HG02970 (cell line): ENCODE data around the gene DCK.
A peak's percentile ranks its signal among the peaks of the same experiment; 100 is the strongest.

Experiments
- ATAC-seq: cut with Tn5 transposase; IDR thresholded peaks from one replicate; pipeline ENCODE4 v1.9.1; 2021; ENCODE audit warnings: mild to moderate bottlenecking, moderate library complexity, moderate number of reproducible peaks; ENCODE audit not compliant: unreplicated experiment, low FRiP score

DCK gene

DNA sequence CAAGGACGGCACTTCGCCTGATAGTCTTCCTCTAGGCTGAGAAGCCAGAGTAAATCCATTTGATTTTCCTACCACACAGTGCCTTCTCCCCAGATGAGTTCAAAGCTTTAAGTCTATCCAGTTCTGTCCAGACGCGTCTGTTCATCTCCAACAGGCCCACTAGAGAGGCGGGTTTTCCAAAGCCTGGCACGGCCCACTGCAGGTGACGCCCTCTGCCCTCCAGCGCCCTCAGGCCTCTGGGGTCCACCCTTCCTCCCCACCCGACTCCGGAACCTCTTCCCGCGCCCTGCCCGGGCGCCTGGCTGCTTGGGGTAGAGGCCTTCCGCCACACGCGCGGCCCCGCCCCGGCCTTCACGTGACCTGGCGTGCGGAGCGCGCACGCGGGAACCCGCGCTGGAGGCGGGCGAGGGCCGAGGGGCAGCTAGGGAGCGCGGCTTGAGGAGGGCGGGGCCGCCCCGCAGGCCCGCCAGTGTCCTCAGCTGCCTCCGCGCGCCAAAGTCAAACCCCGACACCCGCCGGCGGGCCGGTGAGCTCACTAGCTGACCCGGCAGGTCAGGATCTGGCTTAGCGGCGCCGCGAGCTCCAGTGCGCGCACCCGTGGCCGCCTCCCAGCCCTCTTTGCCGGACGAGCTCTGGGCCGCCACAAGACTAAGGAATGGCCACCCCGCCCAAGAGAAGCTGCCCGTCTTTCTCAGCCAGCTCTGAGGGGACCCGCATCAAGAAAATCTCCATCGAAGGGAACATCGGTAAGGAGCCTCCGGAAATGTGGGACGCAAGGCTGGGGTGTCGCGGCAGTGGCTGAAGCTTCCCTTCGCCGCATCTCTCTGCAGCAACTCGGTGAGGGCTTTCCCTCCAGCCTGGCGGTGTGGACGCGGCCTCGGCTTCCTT is at the start of gene DCK:
Gene DCK (plus strand): TSS at position 469 of the 888 bp plus-strand sequence. CDS start 187 bp downstream, at position 656.
- peak; percentile 85 for ATAC-seq

DNA sequence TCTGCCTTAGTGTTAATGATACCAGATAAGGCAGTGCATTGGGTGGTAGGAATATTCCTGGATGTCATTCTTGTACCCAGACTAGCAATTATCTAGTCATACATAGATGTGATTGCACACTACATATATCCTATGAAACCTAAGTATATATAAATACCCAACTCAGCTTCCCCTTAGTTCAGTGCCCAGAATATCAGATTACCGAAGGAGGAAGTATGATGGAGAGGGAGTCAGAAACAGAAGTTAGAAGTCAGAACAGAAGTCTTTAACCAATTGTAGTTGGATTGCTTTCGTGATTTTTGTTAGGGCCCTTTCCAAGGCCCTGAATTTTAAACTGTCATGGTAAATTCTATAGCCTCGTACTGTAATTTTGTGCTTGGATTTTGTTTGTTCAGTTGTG is 48.4 kb upstream of the DCK start:
- ATAC-seq: no peak

DNA sequence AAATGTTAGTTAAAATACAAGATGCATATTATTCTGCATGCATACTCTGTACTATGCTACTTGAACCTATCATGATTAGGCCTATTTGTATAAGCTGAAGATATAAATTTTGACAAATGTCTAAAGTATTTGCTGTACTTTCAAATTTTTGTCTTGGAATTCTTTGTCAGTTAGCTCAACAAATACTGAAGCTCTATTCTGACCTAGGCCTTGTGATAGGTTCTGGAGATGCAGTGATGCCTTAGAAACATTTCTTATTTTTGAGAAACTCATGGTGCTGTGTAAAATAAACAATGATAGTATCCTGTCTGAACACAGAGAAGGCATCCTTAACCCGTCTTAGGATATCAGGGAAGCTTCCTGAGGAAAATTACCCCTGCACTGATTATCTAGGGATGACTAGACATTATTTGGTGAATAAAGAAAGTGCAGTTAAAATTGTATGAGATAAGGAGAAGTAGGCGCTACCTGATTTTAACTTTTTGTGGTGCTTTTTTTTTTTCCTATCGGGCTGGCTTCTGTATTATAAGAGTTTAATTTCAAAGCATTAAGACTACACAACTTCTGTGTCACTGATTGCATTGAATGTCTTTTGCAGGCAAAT is 47.9 kb upstream of the DCK start:
- ATAC-seq: no peak

DNA sequence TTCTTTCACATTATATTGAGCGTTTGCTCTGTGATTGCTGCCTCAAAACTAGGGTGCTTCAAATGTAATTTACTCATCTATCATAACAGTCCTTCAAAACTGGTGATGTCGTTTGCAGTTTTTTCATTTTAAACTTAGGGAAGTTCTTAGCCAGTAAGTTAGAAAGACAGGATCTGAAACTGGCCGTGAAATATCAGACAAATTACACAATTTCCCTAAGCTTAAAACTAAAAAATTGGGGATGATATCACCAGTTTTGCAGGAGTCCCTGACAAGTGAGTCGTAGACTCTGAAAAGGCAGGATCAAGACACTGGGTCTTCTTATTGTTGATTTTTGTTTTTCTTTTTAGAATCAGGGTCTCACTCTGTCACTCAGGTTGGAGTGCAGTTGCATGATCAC is 46.5 kb upstream of the DCK start:
- no peak for ATAC-seq

DNA sequence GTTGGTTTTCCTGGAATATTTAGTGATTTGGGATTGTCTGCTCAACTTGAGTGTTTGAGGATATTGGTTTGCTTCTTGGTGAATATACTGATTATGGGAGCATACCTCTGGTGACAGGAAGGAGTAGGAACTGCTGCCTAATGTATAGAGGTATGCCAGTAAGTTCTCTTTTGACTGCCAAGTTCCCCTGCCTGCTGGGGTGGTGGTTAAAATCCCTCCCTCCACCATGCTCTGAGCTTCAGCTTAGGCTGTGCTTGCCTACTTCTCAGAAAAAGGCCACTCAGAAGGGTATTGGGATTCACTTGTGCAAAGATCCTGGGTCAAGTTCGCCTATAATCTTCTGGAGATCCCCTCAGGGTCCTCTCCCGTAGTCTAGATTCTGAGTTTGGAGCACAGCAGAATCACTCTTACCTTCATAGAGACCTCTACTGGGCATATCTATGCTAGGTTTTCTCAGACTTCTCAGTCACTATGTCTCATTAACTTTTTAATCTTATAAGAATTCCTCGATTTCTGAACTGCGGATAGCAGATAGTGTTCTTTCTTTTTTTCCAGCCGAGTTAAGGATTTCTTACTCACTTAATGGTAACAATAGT is 44.7 kb upstream of the DCK start:
- ATAC-seq: no peak

DNA sequence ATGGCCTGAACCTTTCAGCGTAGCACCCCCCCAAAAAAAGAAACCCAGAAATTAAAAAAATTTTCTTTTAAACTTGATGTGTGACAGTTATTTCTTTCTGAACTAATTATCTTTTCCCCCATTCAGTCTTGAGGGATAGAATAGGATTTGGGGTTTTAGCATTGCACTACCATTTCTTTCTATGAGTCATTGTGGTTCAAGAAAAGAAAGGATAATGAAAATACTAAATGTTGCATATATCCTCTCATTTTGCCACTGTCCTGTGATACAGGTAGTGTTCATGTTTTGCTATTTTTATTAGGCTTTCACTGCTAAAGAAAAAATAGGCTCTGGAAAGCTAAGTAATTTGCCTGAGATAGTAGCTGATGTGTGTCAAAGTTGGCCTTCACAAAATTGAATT is 39.4 kb upstream of the DCK start:
- no peak for ATAC-seq

DNA sequence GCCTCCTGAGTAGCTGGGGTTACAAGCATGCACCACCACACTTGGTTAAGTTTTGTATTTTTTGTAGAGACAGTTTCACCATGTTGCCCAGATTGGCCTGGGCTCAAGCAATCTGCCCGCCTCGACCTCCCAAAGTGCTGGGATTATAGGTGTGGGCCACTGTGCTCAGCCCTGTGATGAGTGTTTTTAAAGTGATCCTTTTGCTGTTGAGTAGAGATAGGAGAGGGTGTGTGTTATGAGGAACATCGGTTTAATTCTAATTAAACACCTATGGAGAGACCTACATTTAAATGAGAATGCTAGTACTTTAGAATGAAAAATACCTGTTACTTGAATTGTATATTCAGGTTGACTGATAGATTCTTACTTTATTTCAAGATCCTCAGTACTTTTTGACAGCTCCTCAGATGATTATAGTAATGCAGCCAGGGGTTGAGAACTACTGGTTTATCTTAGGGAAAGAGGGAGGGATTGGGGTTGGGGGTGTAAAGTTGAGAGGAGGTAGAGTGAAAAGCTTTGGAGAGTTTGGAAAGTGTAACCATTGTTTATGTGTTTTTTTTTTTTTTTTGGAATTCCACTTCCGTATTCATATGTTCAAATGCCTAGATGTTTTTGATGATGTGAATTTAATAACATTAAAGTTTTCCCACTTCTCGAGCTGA is 36.8 kb upstream of the DCK start:
- ATAC-seq: no peak

DNA sequence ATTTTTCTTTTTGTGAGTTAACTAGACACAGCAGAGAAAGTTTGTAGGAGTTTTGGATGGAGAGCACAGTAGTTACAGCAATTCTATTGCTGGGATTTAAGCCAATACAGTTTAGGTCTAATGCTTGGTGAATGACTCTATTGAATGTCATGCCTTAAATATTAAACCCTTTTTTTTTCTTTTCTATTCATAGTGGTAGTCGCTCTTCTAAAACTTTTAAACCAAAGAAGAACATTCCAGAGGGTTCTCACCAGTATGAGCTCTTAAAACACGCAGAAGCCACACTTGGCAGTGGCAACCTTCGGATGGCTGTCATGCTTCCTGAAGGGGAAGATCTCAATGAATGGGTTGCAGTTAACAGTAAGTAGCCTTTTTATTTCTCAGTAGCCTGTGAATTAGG is 34.8 kb upstream of the DCK start:
- ATAC-seq: no peak

DNA sequence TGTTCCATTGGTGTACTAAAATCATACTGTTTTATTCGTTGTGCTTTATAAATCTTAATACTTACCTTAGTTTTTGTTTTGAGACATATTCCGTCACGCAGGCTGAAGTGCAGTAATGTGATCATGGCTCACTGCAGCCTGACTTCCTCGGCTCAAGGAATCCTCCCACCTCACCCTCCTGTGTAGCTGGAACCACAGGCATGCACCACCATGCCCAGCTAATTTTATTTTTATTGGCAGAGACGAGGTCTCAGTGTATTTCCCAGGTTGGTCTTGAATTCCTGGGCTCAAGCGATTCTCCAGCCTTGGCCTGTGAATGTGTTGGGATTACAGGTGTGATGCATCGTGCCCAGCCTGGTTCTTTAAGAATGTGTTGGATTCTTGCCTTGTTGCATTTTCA is 24.4 kb upstream of the DCK start:
- no peak for ATAC-seq

DNA sequence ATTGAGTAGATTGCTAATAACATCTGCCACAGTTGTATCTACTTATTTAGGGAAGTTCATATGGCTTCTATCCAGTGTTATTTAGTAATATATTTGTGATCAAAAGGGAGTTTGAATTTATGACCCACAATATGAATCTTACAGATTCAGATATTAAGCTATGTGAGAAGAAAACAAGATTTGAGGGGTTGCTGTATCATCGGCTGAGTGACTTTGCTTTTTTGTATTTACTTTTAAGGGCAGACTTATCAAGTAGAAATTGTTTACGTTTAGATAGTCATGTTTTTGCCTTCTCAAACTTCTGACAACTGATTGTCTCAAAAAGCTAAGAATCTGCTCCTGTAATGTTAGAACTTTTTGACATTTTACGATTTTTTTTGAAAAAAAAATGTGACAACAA is 17.2 kb upstream of the DCK start:
- no peak for ATAC-seq

DNA sequence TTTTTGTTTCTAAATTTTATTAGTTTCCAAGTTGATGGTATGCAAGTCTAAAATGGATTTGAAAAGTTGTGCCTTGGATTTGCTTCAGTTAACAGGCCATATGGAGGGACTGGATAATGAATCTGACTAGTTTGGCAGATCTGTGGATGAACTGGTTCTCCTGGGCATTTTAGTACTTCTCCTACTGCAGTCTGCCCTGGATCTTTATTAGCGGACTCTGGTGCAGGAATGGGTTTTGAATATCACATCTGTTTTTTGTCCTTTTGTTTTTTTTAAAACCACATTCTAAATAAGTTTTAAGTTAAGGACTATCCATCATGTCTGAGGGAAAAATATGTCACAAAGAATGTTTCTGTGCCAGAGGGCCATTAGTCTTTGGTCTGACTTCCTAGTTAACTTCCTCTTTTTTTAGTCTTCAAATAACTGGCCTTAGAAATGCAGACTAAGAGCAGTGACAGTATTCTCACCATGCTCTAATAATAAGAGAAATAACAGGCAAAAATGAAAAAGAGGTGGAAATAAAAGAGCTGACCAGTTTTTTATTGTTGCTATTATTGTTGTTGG is 13.9 kb upstream of the DCK start:
- no peak for ATAC-seq

DNA sequence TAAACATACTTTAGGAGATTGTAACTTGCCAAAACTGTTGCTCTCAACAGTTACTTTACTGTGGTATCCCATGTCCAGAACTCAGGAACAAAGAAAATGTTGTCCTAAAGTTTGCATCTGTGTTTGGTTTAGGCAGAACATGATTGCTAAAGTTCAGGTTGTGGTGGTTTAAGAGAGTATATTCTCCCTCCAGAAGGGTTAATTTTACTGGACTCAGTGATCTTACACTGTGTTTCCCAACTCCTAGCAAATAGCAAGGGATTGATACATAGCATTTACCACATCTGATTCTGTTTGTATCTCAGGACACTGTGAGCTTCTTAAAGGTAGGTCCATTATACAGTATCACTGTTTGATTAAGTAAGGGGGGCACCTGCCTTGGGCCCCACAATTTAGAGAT is 13.3 kb upstream of the DCK start:
- ATAC-seq: no peak

DNA sequence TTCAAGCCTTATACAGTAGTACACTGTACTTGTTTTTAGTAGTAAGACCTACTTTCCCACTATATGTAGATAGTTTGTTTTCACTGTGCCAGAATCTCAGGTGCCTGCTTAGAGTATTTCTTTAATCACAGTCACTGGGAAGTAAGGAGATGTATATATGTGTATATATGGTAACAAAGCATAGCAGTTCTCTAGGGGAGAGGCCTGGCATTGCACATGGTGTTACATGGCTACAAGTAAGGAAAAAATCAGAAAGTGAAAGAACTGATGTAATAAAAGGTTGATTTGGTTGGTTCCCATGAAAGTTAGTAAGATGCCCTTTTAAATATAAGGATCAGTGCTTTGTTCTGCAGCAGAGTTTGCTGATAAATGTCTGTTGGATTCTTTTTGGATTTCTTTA is 9.3 kb upstream of the DCK start:
- ATAC-seq: no peak

DNA sequence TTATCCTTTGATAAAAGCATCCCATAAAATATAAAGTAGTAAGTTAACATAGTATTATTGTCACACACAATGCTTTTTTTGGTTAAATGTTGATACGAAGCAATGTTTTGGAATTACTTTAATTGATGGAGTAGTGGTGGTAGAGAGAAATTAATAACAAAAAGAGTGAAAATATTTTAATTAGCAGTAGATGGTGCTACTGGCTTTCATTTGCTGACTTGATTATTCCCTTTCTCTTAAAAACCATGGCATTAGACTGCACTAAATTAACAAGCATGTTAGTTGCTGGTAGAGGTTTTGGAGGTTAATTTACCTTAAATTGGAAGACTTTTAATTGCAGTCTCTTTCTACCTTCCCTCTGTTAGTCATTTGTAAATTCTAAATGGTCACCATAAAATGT is 8.9 kb upstream of the DCK start:
- ATAC-seq: no peak

DNA sequence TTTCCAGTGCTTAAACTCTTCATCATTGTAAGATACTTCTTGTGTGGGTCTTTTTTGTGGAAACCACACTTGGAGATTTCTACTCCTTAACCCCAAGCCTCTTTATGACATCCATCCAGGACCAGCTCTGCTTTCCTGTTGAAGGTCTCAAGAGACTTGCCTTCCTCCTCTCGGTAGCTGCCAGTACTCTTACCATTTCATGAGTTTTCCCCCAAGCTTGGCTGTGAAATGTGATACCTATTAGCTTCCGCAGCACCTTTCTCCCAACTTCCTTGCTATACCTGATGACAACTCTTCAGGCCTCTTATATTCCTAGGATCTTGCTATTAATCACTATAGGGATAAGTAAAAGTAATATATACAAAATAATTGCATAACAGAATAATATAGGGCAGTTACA is 1.9 kb upstream of the DCK start:
- ATAC-seq: no peak

DNA sequence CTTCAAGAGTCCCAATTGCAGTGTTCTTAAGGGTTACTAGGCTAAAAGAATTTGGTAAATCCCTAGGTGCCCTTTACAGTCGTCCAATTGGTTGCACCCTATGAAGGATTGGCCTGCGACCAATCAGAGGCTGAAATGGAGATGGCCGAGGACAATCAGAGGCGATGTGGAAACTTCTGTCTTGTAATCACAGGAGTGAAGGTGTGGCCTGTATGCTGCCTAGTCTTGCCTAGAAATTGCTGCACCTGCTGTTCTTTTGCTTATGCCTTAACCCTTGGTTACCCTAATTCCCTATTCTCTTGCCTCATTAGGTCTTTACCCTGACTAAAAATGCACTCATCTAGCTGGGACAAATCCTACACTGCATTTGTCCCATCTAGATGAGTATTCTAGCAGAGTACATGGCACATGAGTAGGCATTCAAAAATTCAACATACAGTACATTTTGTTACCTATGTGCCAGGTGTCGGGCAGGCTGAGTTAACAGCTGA is 1.0 kb upstream of the DCK start:
- no peak for ATAC-seq

DNA sequence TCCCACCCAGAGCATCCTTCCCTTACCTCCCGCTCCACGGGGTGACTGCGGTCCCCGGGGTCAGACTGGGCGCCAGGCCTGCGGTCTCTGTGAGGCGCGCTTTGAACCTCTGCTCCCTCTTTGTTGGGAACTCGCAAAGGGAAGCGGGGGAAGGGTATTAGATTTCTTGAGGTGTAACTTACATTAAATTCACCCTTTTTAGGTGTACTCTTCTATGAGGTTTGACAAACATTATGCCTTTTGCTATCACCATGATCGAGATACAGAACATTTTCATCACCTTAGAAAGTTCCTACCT is 569 bp downstream of the DCK start:
- ATAC-seq: no peak

DNA sequence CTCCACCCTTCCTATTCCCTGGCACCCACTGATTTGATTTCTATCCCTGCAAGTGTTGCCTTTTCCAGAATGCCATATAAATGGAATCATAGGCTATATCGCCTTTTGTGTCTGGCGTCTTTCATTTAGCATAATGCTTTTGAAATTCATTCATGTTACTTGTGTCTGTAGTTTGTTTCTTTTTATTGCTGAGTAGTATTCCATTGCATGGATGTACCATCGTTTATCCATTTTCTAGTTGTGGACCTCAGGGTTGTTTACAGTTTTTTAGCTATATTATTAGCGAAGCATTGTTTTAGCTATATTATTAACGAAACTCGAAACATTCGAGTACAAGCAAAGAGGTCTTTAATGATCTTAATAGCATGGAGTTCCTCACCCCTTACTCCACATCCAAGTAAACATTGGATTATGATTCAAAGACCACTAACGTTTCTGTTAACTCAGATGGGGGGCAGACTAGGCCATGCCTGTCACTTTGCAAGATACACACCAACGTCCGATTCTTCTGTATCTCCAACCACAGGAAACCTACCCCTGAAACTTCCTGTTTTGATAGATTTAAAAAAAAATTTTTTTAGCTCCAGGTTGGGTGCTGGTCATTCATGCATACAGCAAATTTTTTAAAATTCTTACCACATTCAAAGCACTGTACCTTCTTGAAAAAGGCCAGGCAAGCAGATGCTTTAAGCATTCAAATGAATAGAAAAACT is 1.1 kb downstream of the DCK start:
- no peak for ATAC-seq

DNA sequence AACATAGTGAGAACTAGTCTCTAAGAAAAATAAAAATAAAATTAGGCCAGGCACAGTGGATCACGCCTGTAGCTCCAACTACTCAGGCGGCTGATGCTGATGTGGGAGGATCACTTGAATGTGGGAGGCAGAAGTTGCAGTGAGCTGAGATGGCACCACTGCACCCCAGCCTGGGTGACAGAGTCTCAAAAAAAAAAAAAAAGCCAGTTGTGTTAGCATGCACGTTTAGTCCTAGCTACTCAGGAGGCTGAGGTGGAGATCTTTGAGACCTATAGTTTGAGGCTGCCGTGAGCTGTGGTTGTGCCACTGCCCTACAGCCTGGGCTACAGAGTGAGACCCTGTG is 2.5 kb downstream of the DCK start:
- no peak for ATAC-seq

DNA sequence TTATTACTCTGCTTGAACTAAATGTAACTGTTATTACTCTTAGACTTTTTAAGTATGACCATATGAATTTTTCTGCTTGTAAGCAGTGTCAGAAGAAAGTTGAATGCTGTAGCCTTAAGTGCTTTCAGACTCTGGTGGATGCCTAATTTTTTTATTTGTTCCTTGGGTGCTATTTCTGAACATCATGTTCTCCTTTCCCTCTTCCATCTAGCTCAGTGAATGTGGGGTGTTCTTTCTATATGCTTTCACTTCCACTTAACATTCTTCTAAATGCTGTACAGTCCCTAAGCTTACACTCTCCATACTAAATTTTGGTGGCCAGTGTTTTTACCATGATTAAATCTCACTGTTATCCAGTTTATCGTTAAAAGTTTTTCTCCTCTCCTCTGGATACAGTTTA is 3.6 kb downstream of the DCK start:
- ATAC-seq: no peak

DNA sequence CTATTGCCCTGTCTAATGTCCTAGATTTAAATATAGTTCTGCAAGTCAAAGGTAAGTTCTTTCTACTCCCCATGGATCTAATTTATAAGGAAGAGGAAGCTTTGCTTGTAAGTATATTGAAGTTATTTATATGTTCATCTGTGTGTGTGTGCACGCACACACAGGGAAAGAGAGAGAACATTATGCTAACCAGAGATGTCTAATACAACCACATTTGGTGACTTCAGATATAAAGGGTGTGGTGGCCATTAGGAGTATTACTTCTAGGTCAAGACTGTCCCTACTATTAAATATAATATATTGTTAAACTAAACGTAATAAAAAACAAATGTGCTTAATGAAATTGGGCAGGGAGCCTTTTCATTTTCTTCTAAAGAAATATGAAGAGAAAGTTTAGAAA is 4.1 kb downstream of the DCK start:
- no peak for ATAC-seq
